ENCODE data around the gene CDH13. TPM values are rescaled to one million over a fixed set of nuclear protein-coding genes. Genes with fewer than 3 reads are reported as not detected.

CDH13 gene
- total and polyA plus RNA-seq, 9 of the 15 experiments (the other 6 are each of a cell fraction or from before 2014, with no cell fraction given): 0.03 TPM; not detected in 8

DNA sequence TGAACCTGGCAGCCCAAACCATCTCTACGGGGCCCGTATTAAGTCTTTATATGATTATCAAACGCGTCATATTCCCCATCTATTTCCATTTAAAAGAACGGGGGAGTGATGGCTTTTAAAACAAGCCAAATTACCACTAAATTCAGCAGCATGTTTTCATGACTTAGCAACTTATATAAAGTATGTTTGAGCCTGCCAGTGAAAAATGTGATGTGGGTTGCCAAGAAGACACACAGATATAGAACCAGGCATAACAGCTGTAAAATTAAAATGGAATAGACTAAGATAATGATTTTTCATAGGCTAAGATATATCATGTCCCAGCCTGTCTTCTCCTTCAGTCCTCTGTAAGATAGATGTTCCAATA, 1136.2 kb downstream of the CDH13 start:
- Histone ChIP-seq H3K4me2 (ENCODE audit: insufficient read depth, low read length) (no peak overlapping the region), H3K4me1 (replicated peaks in 1 of 2; ENCODE audit: control insufficient read depth in 2 of 2, insufficient read depth in 2 of 2, low read length in 2 of 2) (no peaks in the 10 kb centered on the region), H3K27me3 (ENCODE audit: control insufficient read depth in 2 of 2, insufficient read depth in 2 of 2, low read length in 2 of 2) (no peaks in the 10 kb centered on the region), H3K9me1 (ENCODE audit: control insufficient read depth, insufficient read depth, low read length) (no peaks in the 10 kb centered on the region), H3K79me2 (ENCODE audit: control insufficient read depth, insufficient read depth, low read length) (no peaks in the 10 kb centered on the region), H2AFZ (ENCODE audit: low read depth, low read length) (no peak overlapping the region), H4K20me1 (replicated peaks; ENCODE audit: control insufficient read depth, insufficient read depth, low read length) (no peaks in the 10 kb centered on the region), H3K4me3 (no peak overlapping the region), H3K36me3 (ENCODE audit: control insufficient read depth, insufficient read depth, low read length) (no peaks in the 10 kb centered on the region), H3K9ac (ENCODE audit: insufficient read depth in 1 of 2, low read depth in 2 of 2, low read length in 2 of 2) (no peak overlapping the region), H3K9me3 (replicated peaks; ENCODE audit: control insufficient read depth, insufficient read depth, low read depth, low read length) (no peaks in the 10 kb centered on the region), H3K27ac (ENCODE audit: extremely low read depth, low read depth, low read length) (no peak overlapping the region)
- TF ChIP-seq MECOM (CRISPR knock-in tag; IDR thresholded peaks at IDR 0.05) (no peak), SMAD2 (IDR thresholded peaks at IDR 0.05; ENCODE audit: low read depth, low read length) (no peak), ZNF121 (CRISPR knock-in tag; conservative IDR thresholded peaks at IDR 0.05) (no peak), KLF16 (IDR thresholded peaks at IDR 0.05) (no peak), CREB1 (IDR thresholded peaks at IDR 0.05) (no peak), CREB1 (CRISPR knock-in tag; IDR thresholded peaks at IDR 0.05) (no peak), RAD51 (IDR thresholded peaks at IDR 0.05; ENCODE audit: borderline replicate concordance, low read depth) (no peak), FUS (optimal IDR thresholded peaks at IDR 0.05; ENCODE audit: low read depth, low read length) (no peak), SRSF7 (optimal IDR thresholded peaks at IDR 0.05; ENCODE audit: low read depth, low read length) (no peak)
- TF ChIP-seq, protein P1, sequence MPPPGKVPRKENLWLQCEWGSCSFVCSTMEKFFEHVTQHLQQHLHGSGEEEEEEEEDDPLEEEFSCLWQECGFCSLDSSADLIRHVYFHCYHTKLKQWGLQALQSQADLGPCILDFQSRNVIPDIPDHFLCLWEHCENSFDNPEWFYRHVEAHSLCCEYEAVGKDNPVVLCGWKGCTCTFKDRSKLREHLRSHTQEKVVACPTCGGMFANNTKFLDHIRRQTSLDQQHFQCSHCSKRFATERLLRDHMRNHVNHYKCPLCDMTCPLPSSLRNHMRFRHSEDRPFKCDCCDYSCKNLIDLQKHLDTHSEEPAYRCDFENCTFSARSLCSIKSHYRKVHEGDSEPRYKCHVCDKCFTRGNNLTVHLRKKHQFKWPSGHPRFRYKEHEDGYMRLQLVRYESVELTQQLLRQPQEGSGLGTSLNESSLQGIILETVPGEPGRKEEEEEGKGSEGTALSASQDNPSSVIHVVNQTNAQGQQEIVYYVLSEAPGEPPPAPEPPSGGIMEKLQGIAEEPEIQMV (tag; conservative IDR thresholded peaks at IDR 0.05; ENCODE audit: low read depth): no peak
- TF ChIP-seq, protein P2, sequence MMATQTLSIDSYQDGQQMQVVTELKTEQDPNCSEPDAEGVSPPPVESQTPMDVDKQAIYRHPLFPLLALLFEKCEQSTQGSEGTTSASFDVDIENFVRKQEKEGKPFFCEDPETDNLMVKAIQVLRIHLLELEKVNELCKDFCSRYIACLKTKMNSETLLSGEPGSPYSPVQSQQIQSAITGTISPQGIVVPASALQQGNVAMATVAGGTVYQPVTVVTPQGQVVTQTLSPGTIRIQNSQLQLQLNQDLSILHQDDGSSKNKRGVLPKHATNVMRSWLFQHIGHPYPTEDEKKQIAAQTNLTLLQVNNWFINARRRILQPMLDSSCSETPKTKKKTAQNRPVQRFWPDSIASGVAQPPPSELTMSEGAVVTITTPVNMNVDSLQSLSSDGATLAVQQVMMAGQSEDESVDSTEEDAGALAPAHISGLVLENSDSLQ (IDR thresholded peaks at IDR 0.05): no peak
- TF ChIP-seq, protein P3, sequence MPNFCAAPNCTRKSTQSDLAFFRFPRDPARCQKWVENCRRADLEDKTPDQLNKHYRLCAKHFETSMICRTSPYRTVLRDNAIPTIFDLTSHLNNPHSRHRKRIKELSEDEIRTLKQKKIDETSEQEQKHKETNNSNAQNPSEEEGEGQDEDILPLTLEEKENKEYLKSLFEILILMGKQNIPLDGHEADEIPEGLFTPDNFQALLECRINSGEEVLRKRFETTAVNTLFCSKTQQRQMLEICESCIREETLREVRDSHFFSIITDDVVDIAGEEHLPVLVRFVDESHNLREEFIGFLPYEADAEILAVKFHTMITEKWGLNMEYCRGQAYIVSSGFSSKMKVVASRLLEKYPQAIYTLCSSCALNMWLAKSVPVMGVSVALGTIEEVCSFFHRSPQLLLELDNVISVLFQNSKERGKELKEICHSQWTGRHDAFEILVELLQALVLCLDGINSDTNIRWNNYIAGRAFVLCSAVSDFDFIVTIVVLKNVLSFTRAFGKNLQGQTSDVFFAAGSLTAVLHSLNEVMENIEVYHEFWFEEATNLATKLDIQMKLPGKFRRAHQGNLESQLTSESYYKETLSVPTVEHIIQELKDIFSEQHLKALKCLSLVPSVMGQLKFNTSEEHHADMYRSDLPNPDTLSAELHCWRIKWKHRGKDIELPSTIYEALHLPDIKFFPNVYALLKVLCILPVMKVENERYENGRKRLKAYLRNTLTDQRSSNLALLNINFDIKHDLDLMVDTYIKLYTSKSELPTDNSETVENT (CRISPR knock-in tag; IDR thresholded peaks at IDR 0.05): no peak
- TF ChIP-seq, protein P4, sequence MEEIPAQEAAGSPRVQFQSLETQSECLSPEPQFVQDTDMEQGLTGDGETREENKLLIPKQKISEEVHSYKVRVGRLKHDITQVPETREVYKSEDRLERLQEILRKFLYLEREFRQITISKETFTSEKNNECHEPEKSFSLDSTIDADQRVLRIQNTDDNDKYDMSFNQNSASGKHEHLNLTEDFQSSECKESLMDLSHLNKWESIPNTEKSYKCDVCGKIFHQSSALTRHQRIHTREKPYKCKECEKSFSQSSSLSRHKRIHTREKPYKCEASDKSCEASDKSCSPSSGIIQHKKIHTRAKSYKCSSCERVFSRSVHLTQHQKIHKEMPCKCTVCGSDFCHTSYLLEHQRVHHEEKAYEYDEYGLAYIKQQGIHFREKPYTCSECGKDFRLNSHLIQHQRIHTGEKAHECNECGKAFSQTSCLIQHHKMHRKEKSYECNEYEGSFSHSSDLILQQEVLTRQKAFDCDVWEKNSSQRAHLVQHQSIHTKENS (CRISPR knock-in tag; IDR thresholded peaks at IDR 0.05): no peak
- ChIA-PET POLR2A (no interaction called here), CTCF (ENCODE audit: low intra/inter-chr PET ratio) (no interaction called here)
- under 1% methylated on average over 5 of the region's 5 CpGs for WGBS (ENCODE audit: insufficient coverage, low coverage, missing lambda C conversion rate)
- ATAC-seq (no peak), FAIRE-seq (no peak), DNase-seq (ENCODE audit: extremely low read depth in 1 of 4, low spot score in 3 of 4) (no peak)
- no TSS peak for BruUV-seq (replicated peaks)
- intact Hi-C loops (cut with micrococcal nuclease): no loop called here
- in situ Hi-C loops (cut with MboI): no loop called here

Measured in K562 (cell line).